Neural progenitor cell (in vitro differentiated cells): ENCODE data around the gene LHCGR.

Source experiments
- CTCF ChIP-seq: fragments of 200-600 bp; sonication (generic); IDR thresholded peaks from 2 replicates; pipeline ENCODE4 v1.5.1; 2017; ENCODE audit warnings: antibody characterized with exemption, mild to moderate bottlenecking
- EZH2phosphoT487 ChIP-seq: fragments of 200-600 bp; sonication (generic); IDR thresholded peaks from 2 replicates; pipeline ENCODE4 v1.6.1; 2017; ENCODE audit warnings: antibody characterized with exemption

- no peak for TF ChIP-seq CTCF
- no peak for TF ChIP-seq EZH2phosphoT487
These were observed 43.4 kb downstream of the LHCGR start for GRCh38 chr2:48712151-48712550.
